Mesenchymal stem cell (in vitro differentiated cells and primary cell): ENCODE data around the gene CGB7.

ENCODE experiments used
- DNase-seq: peaks from one replicate; pipeline ENCODE4 v3.0.0-alpha.2; 2013
- H2AFZ ChIP-seq: one replicate; pipeline ENCODE4 v1.6.1; 2013; ENCODE audit warnings: low read depth, mild to moderate bottlenecking, control low read depth, inconsistent platforms, low read length, moderate library complexity
- H2AK5ac ChIP-seq: 2 replicates; pipeline ENCODE4 v1.6.1; 2013; ENCODE audit warnings: low read length, moderate library complexity, mild to moderate bottlenecking, inconsistent platforms; ENCODE audit not compliant: severe bottlenecking
- H2BK120ac ChIP-seq: one replicate; pipeline ENCODE4 v1.6.1; 2013; ENCODE audit warnings: low read depth, mild to moderate bottlenecking, inconsistent platforms, low read length, moderate library complexity
- H2BK12ac ChIP-seq, 2 experiments: one replicate each; pipeline ENCODE4 v1.6.1; 2013; ENCODE audit warnings: inconsistent platforms in 2 of 2, low read length in 2 of 2, mild to moderate bottlenecking in 2 of 2, moderate library complexity in 2 of 2, control low read depth in 1 of 2
- H2BK15ac ChIP-seq: one replicate; pipeline ENCODE4 v1.6.1; 2013; ENCODE audit warnings: mild to moderate bottlenecking, low read depth, inconsistent platforms; ENCODE audit not compliant: poor library complexity, severe bottlenecking
- H2BK5ac ChIP-seq: 2 replicates; pipeline ENCODE4 v1.6.1; 2013; ENCODE audit warnings: low read depth, mild to moderate bottlenecking, low read length, control low read depth, inconsistent platforms; ENCODE audit not compliant: poor library complexity, severe bottlenecking
- H3K14ac ChIP-seq, 2 experiments: one replicate each; pipeline ENCODE4 v1.6.1; 2013; ENCODE audit warnings: inconsistent platforms in 2 of 2, low read length in 2 of 2, control low read depth in 1 of 2, mild to moderate bottlenecking in 1 of 2, moderate library complexity in 1 of 2
- H3K18ac ChIP-seq, 2 experiments: one replicate each; pipeline ENCODE4 v1.6.1; 2013; ENCODE audit warnings: inconsistent platforms in 2 of 2, low read length in 2 of 2, control low read depth in 1 of 2, low read depth in 1 of 2, mild to moderate bottlenecking in 1 of 2
- H3K23ac ChIP-seq, 2 experiments: one replicate each; pipeline ENCODE4 v1.6.1; 2013; ENCODE audit warnings: inconsistent platforms in 2 of 2, low read length in 2 of 2, mild to moderate bottlenecking in 2 of 2, moderate library complexity in 2 of 2, control low read depth in 1 of 2
- H3K27ac ChIP-seq: 2 replicates; pipeline ENCODE4 v1.5.1; 2013; ENCODE audit warnings: mild to moderate bottlenecking, moderate library complexity, low read length, control low read depth, inconsistent platforms; ENCODE audit not compliant: poor library complexity, severe bottlenecking
- H3K27me3 ChIP-seq, 2 experiments: 2 replicates each; pipeline versions ENCODE4 v1.6.1 to v1.7.0; 2013; ENCODE audit warnings: low read length in 2 of 2, mild to moderate bottlenecking in 2 of 2, moderate library complexity in 2 of 2, control low read depth in 1 of 2, inconsistent platforms in 1 of 2; ENCODE audit not compliant: control insufficient read depth in 1 of 2, insufficient read depth in 1 of 2
- H3K36me3 ChIP-seq, 2 experiments: 2 replicates each; pipeline versions ENCODE4 v1.6.1 to v1.7.0; 2013; ENCODE audit warnings: low read length in 2 of 2, control low read depth in 1 of 2, inconsistent platforms in 1 of 2, low read depth in 1 of 2, mild to moderate bottlenecking in 1 of 2; ENCODE audit not compliant: insufficient read depth in 2 of 2, control insufficient read depth in 1 of 2
- H3K4ac ChIP-seq, 2 experiments: one replicate each; pipeline ENCODE4 v1.6.1; 2013; ENCODE audit warnings: inconsistent platforms in 2 of 2, low read length in 2 of 2, mild to moderate bottlenecking in 2 of 2, moderate library complexity in 2 of 2, control low read depth in 1 of 2, low read depth in 1 of 2
- H3K4me1 ChIP-seq: 2 replicates; pipeline ENCODE4 v1.6.1; 2013; ENCODE audit warnings: low read depth, low read length, control low read depth; ENCODE audit not compliant: control insufficient read depth, insufficient read depth
- H3K4me2 ChIP-seq: 2 replicates; pipeline ENCODE4 v1.6.1; 2013; ENCODE audit warnings: low read length, mild to moderate bottlenecking, inconsistent platforms; ENCODE audit not compliant: poor library complexity, severe bottlenecking
- H3K4me3 ChIP-seq, 2 experiments: 2 replicates each; pipeline versions ENCODE4 v1.5.1 to v1.7.0; 2013; ENCODE audit warnings: low read length in 2 of 2, mild to moderate bottlenecking in 2 of 2, control low read depth in 1 of 2, low read depth in 1 of 2; ENCODE audit not compliant: insufficient read depth in 1 of 2
- H3K79me1 ChIP-seq: replicated peaks from 2 replicates; pipeline ENCODE4 v1.6.1; 2013; ENCODE audit warnings: mild to moderate bottlenecking, control low read depth, low read length, inconsistent platforms; ENCODE audit not compliant: poor library complexity, severe bottlenecking
- H3K9ac ChIP-seq: 2 replicates; pipeline ENCODE4 v1.7.0; 2013; ENCODE audit warnings: mild to moderate bottlenecking, low read length, moderate library complexity
- H3K9me3 ChIP-seq: 2 replicates; pipeline ENCODE4 v1.7.0; 2013; ENCODE audit warnings: mild to moderate bottlenecking, low read length; ENCODE audit not compliant: control insufficient read depth
- H4K8ac ChIP-seq: one replicate; pipeline ENCODE4 v1.6.1; 2013; ENCODE audit warnings: inconsistent platforms, mild to moderate bottlenecking, low read length, moderate library complexity
- H4K91ac ChIP-seq: one replicate; pipeline ENCODE4 v1.6.1; 2013; ENCODE audit warnings: mild to moderate bottlenecking, low read length, inconsistent platforms
- WGBS: methylation state at CpG from one replicate; pipeline ENCODE4 v1.1.7; 2013; ENCODE audit warnings: mixed read lengths; 5-methylcytosine and 5-hydroxymethylcytosine counted together

The CGB7 gene

DNA sequence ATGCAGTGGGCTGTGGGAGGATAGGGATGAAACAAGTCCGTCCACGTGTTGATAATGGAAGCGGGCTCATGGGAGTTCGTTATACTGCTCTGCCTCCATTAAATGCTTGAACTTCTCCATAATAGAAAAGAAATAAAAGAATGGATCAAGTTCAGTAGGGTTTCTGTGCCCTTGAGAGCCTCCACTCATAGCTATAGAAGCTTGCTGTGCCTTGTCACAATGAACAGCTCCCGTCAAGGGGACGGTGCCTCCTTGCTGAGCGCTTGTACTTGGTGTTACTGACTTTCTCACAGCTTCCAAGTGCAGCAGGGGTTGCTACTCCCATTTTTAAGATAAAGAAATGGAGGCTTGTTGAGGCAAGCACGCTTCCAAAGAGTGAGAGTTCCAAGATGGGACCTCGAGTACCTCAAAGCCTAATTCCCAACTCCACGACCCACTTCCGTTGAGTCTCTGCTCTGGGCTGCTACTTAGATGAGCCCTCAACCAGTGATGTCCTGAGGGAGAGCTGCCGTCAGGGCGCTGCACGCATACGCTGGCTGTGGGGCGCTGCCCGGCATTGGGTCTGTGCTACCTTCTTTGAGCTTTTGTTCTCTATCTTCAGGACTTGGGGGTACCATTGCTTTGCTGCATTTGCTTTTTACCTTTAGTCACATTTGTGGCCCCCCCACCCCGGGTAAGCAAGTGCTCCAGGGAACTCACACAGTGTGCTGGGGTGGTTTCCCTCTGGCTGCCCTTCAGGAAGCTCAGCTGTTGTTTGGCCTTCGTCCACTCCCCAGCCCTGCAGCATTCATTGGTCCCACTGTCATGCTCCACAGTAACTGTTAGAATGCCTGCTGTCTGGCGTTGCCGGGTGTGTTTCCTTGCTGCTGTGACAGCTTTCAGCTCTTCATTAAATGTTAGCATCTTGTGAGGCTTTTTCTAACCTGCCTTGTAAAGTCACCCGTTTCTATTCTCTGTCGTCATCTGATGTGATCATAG, 37.2 kb upstream of the CGB7 start:
- H3K4ac ChIP-seq, result no peak overlapping the region
- H3K27ac ChIP-seq, result no peak overlapping the region
- no peaks in the 10 kb centered on the region for H3K9me3 ChIP-seq
- H3K36me3 ChIP-seq, result peaks cover 91 to 95% of the 10 kb centered on the region in 2 experiments
- H3K9ac ChIP-seq, result peak overlapping the region; percentile 36
- H3K79me1 ChIP-seq, result peaks cover 24% of the 10 kb centered on the region
- no peak overlapping the region for H3K23ac ChIP-seq
- no peak overlapping the region for H2BK12ac ChIP-seq
- peaks cover 1% of the 10 kb centered on the region for H3K4me1 ChIP-seq
- no peaks in the 10 kb centered on the region for H3K27me3 ChIP-seq
- no peak overlapping the region for H3K4me3 ChIP-seq
- peak overlapping the region; percentile 53 for H4K8ac ChIP-seq
- no peak overlapping the region for H3K4me2 ChIP-seq
- no peak overlapping the region for H2BK120ac ChIP-seq
- no peak overlapping the region for H2BK5ac ChIP-seq
- no peak overlapping the region for H4K91ac ChIP-seq
- H2BK15ac ChIP-seq, result no peak overlapping the region
- DNase-seq, result no peak
- H2AFZ ChIP-seq, result no peak overlapping the region
- no peak overlapping the region for H3K14ac ChIP-seq
- no peak overlapping the region for H3K18ac ChIP-seq
- H2AK5ac ChIP-seq, result no peak overlapping the region
- WGBS, result 95% methylated on average over 23 of the region's 23 CpGs

DNA sequence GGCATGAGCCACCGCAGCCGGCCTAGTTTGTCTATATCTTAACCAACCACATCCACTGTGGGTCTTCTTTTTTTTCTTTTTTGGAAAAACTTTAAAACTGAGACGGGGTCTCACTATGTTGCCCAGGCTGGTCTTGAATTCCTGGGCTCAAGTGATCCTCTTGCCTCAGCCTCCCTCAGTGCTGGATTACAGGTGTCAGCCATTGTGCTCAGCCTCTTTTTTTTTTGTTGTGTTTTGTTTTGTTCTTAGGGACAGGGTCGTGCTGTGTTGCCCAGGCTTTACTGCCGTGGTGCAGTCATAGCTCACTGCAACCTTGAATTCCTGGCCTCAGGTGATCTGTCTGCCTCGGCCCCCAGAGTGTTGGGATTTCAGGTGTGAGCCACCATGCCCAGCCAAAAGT, 35.1 kb upstream of the CGB7 start:
- 97% methylated on average over 6 of the region's 6 CpGs for WGBS
- no peak overlapping the region for H3K4ac ChIP-seq

DNA sequence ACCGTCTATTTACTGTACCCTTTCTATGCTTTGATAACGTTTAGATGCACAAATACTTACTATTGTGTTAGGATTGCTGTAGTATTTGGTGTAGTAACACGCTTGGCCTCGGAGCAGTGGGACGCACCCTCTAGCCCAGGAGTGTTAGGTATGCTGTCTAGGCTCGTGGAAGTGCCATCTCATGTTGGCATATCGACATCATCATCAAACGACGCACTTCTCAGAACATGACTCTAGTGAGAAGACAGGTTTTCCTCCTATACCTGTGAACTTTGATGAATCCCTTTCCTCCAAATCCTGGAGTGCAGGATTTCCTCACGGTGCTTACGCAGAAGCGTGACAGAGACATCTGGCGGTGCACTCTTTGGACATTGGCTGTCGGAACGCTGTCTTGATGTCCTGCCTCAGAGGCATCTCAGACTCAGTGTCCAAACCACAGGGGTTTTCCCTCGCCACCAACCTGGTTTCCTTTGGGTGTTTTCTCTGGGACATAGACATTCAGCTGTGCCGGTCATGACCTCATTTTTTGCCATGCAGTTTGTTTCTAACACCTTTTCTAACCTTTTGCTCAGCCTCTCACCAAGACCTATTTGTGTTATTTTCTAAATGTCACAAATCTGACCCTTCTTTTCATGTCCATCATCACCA, 34.0 kb upstream of the CGB7 start:
- DNase-seq, result no peak
- no peak overlapping the region for H2BK12ac ChIP-seq
- no peak overlapping the region for H2AK5ac ChIP-seq
- peaks cover 12% of the 10 kb centered on the region for H3K4me1 ChIP-seq
- no peak overlapping the region for H2BK5ac ChIP-seq
- H3K14ac ChIP-seq, result no peak overlapping the region
- H3K23ac ChIP-seq, result no peak overlapping the region
- H3K27ac ChIP-seq, result no peak overlapping the region
- H2BK15ac ChIP-seq, result no peak overlapping the region
- H3K4ac ChIP-seq, result no peak overlapping the region
- peaks cover 78 to 84% of the 10 kb centered on the region in 2 experiments for H3K36me3 ChIP-seq
- no peak overlapping the region for H3K4me3 ChIP-seq
- peaks cover 10% of the 10 kb centered on the region for H3K79me1 ChIP-seq
- WGBS, result 96% methylated on average over 16 of the region's 17 CpGs
- no peak overlapping the region for H3K18ac ChIP-seq
- no peaks in the 10 kb centered on the region for H3K27me3 ChIP-seq
- no peak overlapping the region for H3K9ac ChIP-seq
- H3K9me3 ChIP-seq, result no peaks in the 10 kb centered on the region
- no peak overlapping the region for H4K8ac ChIP-seq
- H4K91ac ChIP-seq, result no peak overlapping the region
- no peak overlapping the region for H2BK120ac ChIP-seq
- no peak overlapping the region for H2AFZ ChIP-seq
- no peak overlapping the region for H3K4me2 ChIP-seq

More for the DNA sequence above, 35.1 kb upstream of the CGB7 start:
- Histone ChIP-seq H2BK120ac (no peak overlapping the region), H4K91ac (no peak overlapping the region), H3K27ac (no peak overlapping the region), H3K79me1 (peaks cover 10% of the 10 kb centered on the region), H2AK5ac (no peak overlapping the region), H3K23ac (no peak overlapping the region), H2BK12ac (no peak overlapping the region), H3K9ac (no peak overlapping the region), H3K18ac (no peak overlapping the region), H2AFZ (no peak overlapping the region), H3K4me3 (no peak overlapping the region), H3K4me1 (peaks cover 5% of the 10 kb centered on the region), H3K14ac (no peak overlapping the region), H4K8ac (no peak overlapping the region), H3K4me2 (no peak overlapping the region), H3K36me3 (peaks cover 83 to 89% of the 10 kb centered on the region in 2 experiments), H2BK5ac (no peak overlapping the region), H3K9me3 (no peaks in the 10 kb centered on the region), H3K27me3 (no peaks in the 10 kb centered on the region), H2BK15ac (no peak overlapping the region)
- no peak for DNase-seq

DNA sequence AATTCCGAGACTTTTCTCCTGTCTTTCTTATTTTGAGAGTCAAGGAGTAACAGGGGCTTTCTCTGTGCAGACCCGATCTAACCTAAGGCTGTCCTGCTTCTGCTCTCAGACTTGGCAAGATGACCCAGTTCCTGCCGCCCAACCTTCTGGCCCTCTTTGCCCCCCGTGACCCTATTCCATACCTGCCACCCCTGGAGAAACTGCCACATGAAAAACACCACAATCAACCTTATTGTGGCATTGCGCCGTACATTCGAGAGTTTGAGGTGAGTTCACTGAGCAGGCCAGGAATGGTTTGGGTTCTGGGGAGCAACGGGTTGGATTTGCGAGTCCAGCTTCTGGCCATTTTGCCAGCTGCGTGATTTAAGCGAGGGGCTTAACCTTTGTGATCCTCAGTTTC, 28.7 kb upstream of the CGB7 start:
- no peak for DNase-seq
- Histone ChIP-seq H3K9ac (peak overlapping the region; percentile 98), H4K8ac (no peak overlapping the region), H3K23ac (no peak overlapping the region), H2BK5ac (no peak overlapping the region), H2AFZ (no peak overlapping the region), H4K91ac (no peak overlapping the region), H3K4me3 (peak overlapping the region; percentile 72 to 95), H3K4me1 (peaks cover 18% of the 10 kb centered on the region), H3K4ac (no peak overlapping the region), H3K9me3 (no peaks in the 10 kb centered on the region), H2AK5ac (no peak overlapping the region), H3K18ac (no peak overlapping the region), H3K79me1 (peaks cover 2% of the 10 kb centered on the region), H3K27ac (no peak overlapping the region), H3K36me3 (peaks cover 34 to 35% of the 10 kb centered on the region in 2 experiments), H2BK120ac (no peak overlapping the region), H3K14ac (no peak overlapping the region), H2BK12ac (peak overlapping the region in 1 of 2 experiments; percentile 6), H3K27me3 (no peaks in the 10 kb centered on the region), H3K4me2 (peak overlapping the region; percentile 89), H2BK15ac (no peak overlapping the region)
- 82% methylated on average over 10 of the region's 11 CpGs for WGBS
